Measurements from ENCODE around the gene CLDN7.
A peak's percentile ranks its signal among the peaks of the same experiment; 100 is the strongest.

The CLDN7 gene

GRCh38 chr17:7262192-7262934 lies at the start of gene CLDN7:
Gene CLDN7, minus strand, starts transcription at chr17:7262478. Its CDS starts 435 bp downstream, at chr17:7262043.
- no peak for DNase-seq

DNA sequence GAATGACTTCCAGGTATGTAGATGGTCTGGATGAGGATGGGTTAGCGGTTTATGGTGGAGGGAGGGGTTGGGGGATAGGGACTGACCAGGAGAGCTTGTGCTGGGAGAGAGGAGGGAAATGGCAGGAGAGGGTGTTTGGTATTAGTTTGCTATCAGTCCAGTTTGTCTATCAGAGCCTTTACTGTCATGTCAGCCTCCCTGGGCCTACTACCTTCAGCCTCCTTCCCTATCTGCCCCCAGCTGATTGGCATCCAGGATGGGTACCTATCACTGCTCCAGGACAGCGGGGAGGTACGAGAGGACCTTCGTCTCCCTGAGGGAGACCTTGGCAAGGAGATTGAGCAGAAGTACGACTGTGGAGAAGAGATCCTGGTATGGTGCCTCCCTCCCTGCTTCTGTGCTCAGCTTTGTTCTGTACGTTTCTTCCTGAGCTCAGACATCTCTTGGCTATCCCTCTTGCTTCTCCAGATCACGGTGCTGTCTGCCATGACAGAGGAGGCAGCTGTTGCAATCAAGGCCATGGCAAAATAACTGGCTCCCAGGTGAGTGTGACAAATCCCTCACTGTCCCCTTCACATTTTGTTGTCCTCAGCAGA lies 48.9 kb upstream of the CLDN7 start:
- DNase-seq, result no peak

DNA sequence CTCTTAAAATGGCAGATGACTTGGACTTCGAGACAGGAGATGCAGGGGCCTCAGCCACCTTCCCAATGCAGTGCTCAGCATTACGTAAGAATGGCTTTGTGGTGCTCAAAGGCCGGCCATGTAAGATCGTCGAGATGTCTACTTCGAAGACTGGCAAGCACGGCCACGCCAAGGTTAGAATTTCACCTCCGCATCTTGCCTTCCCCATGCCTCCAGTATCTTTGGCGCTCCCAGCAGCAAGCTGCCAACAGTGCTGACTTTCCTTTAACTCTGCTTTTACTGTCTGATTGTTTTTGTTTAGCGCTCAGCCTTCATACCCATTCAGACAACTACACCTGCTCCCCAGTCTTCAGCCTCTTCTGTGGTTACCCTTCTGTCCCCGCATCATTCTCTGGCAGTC lies 47.4 kb upstream of the CLDN7 start:
- DNase-seq, result no peak

- peak; percentile 89 for DNase-seq
Measured at GRCh38 chr17:7308625-7309433, 46.6 kb upstream of the CLDN7 start.

DNA sequence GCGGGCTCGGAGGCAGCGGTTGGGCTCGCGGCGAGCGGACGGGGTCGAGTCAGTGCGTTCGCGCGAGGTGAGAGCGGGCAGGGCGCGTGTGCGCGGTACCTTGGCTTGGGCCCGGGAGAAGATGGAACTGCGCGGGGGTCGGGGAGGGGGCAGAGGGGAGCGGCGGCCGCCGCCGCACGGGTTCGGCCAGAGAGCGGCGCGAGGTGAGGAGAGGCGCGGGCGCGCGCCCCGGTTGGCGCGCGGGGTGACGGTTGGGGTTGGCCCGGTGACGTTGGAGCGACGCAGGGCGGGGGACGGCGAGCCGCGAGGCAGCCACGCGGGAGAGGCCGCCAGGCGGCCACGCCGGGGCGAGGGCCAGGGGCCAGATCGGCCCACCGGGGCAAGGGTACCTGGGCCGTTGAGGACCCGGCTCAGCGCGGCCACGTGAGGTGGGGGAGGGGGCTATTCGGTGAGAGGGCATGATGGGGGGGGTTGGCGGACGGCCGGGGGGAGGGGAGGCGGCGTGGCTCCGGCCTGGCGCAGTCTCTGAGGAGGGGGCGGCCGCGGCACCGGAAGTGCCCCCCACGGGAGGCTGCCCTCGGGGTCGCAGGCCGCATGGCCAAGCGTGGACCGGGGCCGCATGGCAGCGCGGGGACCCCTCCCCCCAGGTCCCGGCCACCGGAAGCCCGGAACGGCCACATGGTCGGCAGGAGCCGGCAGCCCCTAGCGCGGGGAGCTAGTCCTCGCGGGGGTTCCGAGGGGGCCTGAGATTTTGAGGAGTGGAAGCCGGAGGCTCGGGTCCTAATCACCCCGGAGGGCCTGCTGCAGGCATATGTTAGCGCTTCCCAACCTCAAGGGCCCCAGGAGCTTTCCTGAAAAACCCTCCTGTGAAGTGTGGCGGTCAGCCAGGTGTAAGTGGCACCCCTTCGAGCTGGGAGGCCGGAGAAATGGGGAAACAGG lies 45.7 kb upstream of the CLDN7 start:
- DNase-seq, result peak; percentile 50

DNA sequence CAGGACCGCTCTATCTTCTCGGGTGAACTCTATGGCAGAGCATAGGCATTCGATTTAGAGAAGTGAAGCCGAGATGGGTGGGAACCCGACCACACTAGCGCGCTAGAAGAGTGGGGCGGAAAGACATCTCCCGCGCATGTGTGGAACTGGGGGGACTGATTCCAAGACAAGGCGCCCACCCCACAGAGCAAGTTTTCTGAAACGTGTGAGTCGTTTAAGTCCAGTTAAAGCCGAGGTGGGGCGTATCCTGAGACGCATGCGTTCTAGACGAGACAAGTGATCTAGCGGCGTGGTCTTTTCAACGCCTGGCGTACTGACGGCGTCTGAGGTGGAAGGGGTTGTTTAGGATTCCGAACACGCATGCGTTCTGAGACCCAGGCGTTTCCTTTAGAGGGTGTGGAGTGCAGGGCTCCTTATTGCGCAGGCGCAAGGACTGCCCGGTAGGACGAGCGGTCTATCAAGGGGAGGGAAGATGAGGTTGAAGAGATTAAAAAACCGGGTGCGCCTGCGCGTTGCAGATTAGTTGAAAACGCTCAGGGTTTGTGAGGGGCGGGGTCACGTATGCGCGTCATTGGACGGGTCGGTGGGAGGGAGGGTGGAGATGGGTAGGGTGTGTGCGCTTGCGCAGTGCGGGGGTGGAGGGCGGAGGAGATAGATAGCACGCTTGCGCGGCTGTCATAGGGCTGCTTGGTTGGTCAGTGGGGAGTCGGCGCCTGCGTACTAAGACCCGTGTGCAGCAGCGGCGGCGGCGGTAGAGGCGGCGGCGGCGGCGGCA lies 44.8 kb upstream of the CLDN7 start, which contains the start of gene EIF5A:
Gene EIF5A, plus strand, starts transcription at position 718 of the 775 bp plus-strand sequence. CDS start 2,008 bp downstream, outside the sequence.
- DNase-seq, result peak; percentile 100

DNA sequence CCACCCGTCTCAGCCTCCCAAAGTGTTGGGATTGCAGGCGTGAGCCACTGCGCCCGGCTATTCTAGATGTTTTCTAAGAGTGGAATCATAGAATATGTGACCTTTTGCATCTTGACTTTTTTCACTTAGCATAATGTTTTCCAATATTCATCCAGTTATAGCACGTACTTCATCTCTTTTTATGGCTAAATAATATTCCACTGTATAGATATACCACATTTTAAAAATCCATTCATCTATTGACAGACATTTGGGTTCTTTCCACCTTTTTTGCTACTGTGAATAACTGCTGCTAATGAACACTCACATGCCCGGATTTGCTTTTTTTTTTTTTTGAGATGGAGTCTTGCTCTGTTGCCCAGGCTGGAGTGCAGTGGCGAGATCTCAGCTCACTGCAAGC lies 41.9 kb upstream of the CLDN7 start:
- DNase-seq, result no peak

- peak; percentile 65 for DNase-seq
Measured at GRCh38 chr17:7296189-7296861, 34.0 kb upstream of the CLDN7 start.

GRCh38 chr17:7295230-7296180 lies 33.2 kb upstream of the CLDN7 start:
- no peak for DNase-seq

GRCh38 chr17:7294614-7295153 lies 32.4 kb upstream of the CLDN7 start, which contains the start of gene YBX2:
Gene YBX2, minus strand, starts transcription at chr17:7294639. Its CDS starts 139 bp downstream, at chr17:7294500.
- peak; percentile 73 for DNase-seq

DNA sequence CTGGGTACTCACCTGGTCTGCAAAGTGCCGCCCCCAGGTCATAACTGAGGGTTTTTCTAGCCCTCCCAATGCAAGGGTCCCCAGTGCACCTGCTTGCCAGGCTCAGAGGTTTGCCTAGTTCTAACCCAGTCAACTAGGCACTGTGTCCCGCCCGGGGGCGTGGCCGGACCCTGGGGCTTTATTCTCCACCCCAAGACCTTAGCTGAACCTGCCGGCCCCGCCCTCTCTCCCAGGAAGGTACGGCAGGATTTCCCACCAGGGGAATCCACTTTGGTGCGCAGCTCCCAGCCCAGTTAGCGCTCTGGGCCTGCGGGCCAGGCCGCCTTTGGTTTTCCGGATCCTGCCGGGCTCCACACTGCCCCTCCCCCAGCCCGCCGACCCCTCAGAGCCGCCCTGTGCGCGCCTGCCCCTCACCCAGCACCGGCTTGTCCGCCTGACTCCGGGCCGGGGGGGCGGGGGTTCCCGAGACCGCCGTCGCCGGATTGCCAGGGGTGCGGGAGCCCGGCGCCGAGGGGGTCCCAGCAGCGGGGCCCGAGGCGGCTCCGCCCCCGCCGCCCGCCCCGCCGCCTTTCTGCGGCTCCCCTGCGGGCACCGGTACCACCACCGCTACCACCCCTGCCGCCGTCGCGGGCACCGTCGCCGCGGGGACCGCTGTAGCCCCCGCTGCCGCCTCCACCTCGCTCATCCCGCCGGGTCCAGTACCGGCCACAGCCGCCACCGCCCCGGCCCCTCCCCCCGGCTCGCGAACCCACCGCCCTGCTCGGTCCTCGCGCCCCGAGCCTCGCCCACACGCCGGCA lies 31.7 kb upstream of the CLDN7 start:
- no peak for DNase-seq

- no peak for DNase-seq
Measured at GRCh38 chr17:7293159-7293558, 30.9 kb upstream of the CLDN7 start.

DNA sequence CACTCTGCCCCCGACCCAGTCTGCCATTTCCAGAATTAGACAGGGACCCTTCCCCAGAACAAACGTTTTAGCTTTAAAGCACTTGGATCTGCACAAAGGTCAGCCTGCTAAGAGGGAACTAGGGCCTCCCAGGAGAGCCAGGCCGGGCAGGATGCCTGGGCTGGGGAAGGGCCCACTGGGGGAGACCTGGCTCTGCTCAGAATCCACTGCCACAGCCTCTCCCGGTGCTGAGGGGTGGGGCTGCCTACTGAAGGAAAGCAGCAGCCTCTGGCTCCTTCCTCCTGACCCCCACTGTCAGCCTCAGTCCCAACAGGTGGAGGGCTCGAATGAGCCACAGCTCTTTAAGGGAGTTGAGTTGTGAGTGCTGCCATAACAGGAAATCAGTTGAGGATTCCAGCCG lies 30.5 kb upstream of the CLDN7 start:
- DNase-seq, result no peak

- no peak for DNase-seq
Measured at GRCh38 chr17:7292194-7292593, 29.9 kb upstream of the CLDN7 start.

- no peak for DNase-seq
Measured at GRCh38 chr17:7290685-7291084, 28.4 kb upstream of the CLDN7 start.

DNA sequence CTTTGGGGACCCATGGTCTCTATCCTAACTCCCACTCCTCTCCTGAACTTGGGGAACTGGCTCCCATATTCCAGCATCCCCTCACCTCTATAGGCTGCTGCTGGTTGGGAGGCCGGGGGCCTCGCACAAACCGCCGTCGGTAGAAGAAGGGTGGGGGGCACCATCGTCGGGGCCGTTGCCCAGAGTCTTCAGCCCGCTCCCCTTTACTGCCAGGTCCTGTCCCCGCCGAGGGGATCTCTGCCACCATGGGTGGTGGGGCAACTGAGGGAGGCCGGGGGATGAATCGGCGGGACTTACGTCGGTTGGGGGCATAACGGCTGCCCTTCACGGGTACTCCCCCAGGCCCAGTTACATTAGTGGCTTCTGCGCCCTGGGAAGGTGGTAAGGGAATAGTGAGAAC lies 27.9 kb upstream of the CLDN7 start:
- DNase-seq, result no peak

DNA sequence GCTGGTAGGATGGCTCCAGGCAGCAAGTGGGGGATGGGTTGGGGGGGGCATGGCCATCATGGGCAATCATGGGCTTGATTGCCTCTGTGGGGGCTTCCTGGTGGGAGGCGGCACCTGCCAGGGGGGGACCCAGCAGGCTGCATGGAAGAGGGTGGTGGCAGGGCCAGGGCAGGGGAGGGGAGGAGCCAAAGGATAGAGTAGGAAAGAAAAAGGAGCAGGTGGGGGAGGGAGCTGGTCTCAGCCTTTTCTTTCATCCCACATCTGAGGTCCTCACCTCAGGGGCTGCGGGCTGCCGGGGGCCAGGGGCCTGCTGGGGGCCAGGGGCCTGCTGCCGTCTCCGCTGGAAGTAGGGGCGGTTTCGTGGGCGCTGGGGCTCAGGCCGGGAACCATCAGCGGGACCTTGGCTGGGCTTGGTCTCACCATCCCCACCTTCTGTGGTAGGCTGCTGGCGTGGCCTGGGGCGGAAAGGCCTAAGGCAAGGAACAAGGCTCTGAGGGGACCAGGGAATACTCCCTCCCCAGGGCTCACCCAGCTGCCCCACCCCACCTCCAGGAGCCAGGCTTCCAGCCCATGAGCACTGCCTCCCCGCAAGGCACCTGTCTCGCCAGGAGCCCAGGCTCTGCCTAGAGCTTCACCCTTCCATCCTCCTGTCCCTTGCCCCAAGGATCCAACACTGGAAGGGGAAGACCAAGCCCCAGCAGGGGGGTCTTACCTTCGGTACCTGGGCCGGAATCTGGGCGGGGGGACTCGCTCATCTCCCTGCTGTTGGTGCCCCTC lies 27.2 kb upstream of the CLDN7 start:
- no peak for DNase-seq

- no peak for DNase-seq
Measured at GRCh38 chr17:7285679-7286078, 23.4 kb upstream of the CLDN7 start.

Data from stimulated activated CD4-positive, alpha-beta T cell treated with anti-CD3 and anti-CD28 coated beads, Interleukin-4, amount 100 ng/mL, for 24 hours (primary cell).